Central memory CD4-positive, alpha-beta T cell (primary cell): ENCODE data around the gene RNF181.
A peak's percentile ranks its signal among the peaks of the same experiment; 100 is the strongest.
"Not testable (repeated sequence)": the region's sequence is repeated elsewhere in the genome, so short reads cannot be mapped to it uniquely, and the experiment has no call there.

Experiments used
- DNase-seq: peaks from one replicate; pipeline ENCODE4 v3.0.0; 2022

Gene RNF181

DNA sequence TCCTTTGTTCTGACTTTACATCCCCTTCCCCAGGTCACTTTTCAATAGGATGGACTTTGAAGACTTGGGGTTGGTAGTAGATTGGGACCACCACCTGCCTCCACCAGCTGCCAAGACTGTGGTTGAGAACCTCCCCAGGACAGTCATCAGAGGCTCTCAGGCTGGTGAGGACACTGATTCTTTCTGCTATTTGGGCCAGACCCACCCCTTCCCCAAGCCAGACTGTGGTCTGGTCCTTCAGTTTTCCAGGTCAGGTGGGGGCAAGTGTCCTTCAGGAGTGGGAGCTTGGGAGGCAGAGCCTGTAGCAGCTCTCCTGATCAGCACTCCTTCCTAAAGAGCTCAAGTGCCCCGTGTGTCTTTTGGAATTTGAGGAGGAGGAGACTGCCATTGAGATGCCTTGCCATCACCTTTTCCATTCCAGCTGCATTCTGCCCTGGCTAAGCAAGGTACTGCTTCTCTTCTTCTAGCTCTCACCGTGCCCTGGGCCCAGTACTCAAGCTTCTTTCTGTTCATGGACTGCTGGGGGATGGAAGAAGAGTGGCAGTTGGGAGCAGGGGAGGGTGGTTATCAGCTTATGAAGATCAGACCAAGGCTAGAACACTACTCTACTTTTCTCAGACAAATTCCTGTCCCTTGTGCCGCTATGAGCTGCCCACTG, 1.1 kb downstream of the RNF181 start:
- no peak for DNase-seq

DNA sequence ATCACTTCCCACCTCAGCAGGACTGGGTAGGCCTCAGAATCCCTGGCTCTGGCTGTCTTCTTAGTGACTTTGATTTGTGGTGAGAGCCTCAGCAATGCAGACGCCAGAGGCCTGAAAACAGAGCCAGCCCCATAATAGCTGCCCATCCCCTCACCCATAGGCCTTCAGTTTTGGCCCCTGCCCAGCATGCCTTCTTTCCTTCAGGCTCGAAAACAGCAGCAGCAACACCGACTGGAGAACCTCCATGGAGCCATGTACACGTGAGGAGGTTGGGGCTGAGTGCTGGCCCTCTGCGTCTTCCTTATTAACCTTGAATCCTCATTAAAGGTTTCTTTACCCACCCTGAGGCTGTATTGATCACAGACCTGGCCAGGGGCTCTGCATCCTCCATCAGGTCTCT, 1.7 kb downstream of the RNF181 start:
- no peak for DNase-seq

DNA sequence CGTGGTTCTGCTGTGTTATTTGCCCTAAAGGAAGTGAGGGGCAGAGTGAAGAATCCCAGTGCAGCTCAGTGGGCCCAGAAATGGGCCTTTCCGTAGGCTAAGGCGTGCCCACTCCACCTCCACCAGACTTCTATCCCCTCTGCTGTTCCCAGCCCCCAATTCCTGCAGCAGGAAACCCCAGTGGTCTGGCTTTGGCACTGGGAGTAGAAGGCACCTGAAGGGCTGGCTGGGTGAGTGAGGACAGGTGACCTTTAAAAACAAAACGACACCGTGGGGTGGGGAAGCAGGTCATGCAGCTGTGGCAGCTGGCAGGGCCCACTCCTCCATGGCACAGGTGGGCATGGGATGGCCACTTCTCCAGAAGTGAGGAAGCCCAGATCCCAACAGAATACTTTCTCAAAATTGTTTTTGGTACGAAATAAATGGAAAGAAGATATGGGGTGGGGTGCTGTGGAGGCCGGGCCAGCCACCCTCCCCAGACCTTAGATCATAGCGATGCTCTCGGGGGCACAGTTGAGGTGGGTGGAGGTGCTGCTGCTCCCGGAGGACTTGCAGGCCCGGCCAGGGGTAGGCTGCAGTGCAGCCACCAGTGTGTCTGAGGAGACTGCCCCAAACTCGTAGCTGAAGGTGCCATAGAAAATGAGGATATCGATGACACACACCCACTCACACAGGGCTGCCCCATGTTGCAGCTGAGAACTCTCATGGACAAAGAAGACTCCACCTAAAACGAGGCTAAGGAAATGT, 3.2 kb downstream of the RNF181 start:
- no peak for DNase-seq

DNA sequence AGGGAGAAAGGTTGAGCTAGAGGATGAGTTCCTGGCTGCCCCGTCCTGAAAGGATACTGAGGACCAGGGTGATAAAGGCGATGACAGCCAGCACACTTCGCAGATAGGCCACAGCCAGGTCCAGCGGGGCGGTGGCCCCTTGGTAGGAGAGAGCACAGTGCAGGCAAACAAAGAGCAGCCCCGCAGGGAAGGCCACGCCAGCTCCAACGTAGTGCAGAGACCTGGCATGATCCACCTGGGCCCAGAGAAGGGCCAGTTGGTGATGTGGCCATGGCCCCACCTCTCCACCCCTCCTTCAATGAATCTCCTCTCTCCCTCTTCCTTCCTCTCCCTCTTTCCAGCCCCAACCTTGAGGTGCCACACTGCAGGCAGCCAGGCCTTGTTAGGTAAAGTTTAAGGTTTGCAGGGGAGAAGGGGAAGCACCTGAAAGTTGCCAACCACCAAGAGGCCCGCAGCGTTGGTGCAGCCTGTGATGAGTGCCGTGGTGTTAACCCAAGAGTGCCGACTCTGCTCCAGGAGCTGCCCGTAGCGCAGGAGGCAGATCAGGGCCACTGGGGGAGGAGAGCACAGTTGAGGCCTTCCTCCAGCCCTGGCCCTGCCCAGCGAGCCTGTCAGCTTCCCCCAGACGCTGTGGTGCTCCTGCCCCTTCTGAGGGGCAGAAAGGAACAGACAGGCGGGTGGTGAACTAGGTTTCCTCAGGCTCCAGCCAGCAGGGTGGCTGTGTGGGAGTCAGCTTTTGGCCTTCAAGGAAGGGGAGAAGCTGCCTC, 4.1 kb downstream of the RNF181 start:
- DNase-seq = no peak

DNA sequence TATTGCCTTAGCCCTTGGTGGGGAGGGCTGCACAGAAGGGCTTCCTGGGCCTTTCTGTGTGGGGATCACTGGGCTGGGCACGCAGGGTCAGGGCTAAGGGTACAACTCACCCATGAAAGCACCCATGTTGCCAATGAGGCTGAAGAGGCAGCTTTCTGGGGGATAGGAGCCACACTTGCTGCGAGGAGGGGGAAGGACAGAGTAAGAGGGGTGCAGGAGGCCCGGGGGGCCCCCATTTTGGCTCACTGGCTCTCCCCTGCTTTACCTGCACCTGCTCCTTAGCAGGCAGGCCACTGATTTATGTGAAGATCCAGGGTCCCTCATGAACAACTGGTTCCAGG, 4.7 kb downstream of the RNF181 start:
- no peak for DNase-seq

DNA sequence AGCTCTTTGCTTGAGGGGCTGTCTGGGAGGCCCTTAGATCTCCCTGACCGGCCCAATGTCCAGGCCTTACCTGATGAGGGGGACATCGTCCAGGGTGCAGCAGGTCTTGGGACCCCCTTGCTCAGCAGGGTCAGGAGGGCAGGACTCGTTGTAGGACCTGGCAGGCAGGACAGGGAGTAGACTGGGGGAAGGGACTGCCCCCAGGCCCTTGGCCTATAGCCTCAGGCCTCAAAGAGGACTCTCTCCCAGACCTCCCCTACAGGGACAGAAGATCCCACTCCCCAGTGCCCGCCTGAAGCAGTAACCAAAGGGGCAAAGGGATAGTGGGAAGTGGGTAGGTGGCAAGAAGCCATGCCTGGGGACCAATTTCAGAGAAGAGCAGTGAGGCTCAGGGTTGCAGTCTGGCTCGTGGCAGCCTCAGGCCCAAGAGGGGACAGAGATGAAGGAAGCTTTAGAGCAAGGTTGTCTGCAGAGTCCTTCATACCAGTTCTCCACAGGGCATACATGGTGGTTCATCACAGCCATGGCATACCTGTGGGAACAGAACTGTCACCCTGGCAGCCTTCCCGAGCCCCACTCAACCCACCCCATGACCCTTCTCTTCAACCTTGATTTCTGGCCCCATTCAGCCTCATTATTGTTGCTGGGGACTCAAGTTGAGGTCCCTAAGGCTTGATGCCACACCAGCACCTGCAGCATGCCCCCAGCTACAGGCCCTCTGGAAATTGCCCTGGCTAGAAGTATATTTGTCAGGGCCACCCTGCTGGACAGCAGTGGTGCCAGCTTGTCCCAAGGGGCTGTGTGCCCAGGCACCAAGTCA, 5.6 kb downstream of the RNF181 start:
- DNase-seq = no peak

DNA sequence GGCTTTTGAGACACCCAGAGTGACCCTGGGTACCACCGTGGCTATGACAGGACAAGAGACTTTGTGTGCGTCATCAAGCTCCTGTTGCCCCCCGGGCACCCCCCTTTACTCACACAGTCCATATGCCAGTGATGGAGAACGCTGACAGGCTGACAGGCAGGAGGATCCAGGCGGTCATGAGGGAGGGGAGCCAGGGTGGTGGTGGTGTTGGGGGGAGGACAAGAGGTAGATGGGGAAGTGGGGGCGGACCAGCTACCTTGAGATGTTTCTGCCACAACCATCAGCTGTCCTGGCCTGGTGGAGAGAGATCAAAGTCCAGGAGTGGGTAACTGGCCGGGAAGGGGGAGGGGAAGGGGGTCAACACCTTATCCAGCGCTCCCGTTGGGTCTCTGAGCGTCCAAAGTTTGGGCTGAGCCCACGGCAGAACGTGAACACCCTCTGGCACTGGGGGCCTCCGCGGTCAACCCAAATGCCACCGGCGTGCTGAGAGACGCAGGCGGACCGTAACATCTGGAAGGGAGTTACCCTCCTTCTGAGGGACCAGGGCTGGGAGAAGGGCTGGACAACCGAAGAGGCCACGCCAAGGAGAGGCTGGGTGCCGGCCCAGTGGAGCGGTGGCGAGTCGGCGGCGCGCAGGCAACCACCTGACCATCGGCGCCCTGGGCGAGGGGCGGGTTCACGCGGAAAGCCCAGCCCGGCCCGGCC, 6.4 kb downstream of the RNF181 start:
- no peak for DNase-seq

DNA sequence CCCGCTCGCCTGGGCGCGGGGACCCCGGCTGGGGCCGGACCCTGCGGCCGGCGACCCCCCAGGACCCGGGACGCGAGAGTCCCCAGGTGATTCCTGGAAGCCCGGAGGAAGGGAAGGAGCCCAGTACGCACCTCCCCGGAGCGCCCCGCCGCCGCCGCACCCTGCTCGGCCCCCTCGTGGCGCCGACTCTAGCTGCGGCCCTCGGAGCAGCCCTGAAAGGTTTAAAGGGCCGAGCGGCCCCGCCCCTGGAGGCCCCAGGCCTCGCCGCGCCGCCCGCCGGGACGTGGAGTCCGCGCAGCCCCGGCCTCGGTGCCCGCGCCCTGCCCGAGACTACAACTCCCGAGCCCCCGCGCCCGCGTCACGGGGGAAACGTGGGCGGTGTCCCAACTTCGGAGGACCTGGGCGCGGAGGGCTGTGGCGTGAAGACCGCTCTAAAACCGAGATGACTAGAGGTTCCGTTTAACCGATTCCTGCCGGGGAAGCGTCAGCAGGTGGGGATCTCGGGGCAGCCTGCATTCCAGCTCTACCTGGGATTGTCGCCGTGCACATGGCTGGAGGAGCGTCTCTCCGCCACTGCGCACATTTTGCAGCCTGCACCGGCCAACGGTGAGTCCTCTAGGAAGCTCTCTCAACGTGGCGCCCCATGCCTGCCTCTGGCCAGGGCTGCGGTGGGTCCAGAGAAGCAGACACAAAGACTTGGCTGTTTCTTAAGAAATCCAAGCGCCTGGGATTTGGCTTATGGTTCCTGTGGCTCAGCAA, 7.1 kb downstream of the RNF181 start, which contains the start of gene TMEM150A:
TMEM150A (minus strand) TSS at position 223 of the 759 bp plus-strand sequence. CDS start 750 bp downstream, outside the sequence.
- peak; percentile 81 for DNase-seq

DNA sequence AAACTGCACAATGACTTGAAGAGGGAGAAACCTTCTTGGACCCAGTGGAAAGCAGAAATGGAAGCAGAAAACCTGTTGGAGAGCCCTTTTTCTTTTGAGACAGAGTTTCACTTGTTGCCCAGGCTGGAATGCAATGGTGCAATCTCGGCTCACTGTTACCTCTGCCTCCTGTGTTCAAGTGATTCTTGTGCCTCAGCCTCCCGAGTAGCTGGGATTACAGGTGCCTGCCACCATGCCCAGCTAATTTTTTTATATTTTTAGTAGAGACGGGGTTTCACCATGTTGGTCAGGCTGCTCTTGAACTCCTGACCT, 8.5 kb downstream of the RNF181 start:
- DNase-seq = not testable (repeated sequence)

DNA sequence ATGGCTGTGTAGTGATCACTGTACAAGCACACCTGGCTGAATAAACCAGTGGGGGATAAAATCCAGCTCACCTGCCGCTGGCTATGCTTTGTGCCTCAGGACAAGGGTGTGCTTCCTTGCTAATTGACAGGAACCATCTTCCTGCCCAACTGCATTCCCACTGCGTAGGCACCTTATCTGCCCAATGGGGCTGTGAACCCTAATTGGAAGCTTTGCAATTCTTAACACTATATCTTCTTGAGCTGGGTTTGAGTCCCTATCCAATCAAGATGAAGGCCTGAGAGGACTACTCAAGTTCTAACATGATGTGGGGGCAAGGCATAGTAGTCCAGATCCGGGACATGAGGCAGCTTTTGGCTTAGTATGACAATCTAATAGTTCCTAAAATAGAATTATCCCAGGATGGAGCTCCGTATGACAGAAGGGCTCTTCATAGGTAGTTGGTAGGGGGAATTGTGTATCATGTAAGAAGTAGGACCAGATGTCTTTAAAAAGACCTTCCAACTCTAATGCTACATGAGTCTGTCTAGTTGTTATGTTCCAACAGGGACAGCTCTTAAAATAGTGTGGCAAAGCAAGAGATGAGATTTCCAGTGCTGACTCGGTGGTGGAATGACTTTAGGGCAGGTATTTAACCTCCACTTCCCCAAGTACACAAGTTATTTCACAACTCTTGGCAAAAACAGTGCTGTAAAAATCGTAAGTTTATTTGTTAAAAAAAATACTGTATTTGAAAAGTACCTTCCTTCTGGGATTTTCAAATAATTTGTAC, 9.2 kb downstream of the RNF181 start:
- DNase-seq = no peak

DNA sequence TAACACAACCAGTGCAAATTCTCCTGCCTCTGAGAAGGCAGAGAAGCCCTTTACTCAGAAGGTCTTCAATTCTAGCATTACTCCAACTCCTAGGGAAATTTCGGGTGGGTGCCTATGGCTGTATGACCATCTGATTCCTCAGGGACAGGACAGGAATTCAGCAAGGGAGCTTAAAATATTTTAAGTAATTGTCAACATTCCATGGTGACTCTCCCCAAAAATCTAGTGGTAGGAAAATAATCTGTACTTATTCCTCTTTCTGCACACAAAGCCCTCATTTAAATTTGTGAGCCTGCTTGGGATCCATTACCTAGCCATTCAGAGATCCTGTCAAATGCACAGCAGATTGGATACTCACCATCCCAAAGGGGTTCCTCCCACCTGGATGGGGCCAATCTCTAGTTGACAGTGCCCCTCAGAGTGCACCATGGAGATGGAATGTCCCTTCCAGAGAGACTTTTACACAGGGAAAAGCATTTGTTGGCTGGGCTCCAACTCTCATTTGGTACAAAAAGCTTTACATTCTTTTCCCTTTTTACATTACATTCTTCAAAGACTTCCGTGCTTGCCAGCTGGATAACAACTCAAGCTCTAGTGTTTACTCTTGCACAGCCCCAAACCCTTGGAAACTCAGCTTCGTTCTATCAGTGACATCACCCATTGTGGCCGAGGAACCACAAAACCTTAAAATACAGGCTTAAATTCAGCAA, 10.0 kb downstream of the RNF181 start:
- no peak for DNase-seq

DNA sequence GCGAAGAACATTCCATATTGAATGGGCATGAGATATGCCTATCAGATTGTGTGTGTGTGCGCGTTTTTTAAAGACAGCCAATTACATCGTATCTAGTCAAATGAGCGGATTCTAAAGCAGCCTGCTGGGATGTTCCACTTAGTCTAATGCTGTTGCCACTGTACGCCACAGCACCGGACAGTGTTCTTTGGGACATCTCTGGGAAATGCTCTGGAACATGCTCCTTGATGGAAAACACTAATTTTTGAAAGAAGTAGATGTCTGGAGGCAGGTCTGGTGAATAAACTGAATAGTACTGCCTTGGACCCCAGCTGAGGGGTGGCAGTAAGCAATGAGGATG, 10.5 kb downstream of the RNF181 start:
- no peak for DNase-seq

DNA sequence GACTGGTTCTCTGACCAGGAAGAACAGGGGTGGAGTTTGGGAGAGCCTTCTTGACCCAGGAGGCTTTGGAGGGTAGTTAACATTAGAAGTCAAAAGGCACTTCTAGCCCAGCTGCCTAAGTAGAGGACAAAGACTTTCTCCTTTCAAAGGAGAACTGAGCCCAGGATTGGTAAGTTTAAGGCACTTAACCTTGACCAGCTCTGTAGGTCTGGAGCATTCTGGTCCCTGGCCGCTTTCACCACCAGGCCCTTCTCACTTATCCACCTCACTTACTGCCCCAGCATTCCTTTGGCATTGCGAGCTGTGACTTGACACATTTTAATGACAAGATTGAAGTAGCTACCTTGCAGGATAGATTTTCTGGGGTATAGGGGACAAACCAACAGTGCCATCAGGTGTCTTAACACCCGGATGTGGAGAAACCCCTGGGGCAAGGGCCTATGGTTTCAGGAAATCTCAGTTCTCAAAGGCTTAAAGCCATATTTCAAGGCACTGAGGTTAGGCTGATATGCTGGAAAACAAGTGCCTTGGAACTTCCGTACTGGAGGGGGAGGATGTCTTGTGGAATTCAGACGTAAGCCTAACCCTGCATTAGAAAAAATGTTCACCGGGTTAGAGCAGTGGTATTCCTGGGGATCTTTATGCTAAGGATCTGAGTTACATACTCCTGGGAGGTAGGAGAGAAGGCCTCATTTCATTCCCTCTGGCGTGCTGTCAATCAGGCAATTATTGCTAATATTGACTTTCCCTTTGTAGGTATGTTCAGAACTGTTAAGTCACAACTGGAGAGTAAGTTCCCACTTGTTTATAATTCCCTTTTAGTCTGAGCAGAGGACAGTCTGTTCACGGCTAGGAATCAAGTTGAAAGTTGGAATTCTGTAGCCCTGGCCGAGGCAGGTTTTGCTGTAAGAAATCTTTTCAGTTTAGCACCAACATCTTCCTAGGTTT, 12.0 kb downstream of the RNF181 start:
- no peak for DNase-seq

DNA sequence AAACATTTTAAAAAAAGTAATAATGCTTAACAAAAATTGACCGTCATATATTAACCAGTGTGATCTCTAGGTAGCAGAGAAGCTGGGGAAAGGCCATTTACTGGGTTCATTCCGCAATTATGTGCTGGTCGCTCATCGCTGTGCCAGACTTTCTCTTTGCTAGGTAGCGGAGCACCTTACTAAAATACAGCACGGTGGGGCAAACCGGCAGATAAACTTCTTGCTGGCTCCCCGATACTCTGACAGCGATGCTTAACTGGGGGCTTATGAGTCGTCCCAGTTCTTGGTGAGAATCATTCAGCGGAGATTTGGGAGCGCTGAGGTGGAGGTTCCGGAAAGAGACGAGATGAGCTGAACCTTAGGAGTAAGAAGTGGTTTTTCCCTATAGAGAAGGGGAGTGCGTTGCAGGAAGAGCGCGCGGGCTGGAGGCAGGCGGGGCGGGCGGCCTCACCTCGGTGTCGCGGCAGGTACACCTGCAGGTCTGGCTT, 15.7 kb downstream of the RNF181 start:
- no peak for DNase-seq

DNA sequence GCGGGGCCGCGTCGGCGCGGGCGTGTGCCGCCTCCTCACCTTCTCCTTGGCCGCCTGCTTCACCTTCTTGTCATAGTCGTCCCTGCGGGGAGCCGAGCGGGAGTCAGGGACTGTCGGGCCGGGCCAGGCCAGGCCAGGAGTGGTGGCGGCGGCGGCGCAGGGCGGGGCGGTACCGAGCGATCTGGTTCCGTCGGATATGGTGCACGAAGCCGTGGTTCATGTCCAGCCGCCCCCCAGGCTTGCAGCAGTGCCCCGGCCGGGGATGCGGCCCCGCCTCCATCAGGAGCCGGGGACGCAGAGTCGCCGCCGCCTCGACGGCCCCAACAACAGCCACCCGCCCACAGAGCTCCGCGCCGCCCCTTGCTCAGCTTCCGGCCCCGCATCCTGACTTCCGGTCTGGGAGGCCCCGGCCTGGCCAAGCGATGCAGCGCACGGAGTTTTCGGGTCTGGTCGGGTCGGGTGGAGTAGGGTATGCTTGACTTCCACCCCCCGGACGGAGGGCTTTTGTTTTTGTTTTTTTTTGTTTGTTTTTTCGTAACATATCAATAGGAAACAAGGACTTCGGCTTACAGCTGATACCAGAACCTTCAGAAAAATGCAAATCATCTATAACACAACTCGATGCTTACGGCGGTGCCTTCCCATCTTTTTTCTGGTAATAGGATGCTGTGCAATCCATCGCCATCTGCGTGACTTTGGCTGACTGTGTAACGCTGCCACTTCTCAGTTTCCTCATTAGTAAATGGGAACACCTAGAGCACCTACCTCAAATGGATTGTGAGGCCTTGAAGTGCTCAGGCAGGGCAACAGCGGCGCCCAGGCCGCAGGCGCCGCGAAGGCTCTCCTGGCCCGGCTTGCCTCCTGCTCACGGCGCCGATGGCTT, 16.4 kb downstream of the RNF181 start, which contains the start of gene C2orf68:
C2orf68 (minus strand) TSS at position 362 of the 883 bp plus-strand sequence; CDS start at position 280, 82 bp downstream.
- DNase-seq = peak; percentile 79

DNA sequence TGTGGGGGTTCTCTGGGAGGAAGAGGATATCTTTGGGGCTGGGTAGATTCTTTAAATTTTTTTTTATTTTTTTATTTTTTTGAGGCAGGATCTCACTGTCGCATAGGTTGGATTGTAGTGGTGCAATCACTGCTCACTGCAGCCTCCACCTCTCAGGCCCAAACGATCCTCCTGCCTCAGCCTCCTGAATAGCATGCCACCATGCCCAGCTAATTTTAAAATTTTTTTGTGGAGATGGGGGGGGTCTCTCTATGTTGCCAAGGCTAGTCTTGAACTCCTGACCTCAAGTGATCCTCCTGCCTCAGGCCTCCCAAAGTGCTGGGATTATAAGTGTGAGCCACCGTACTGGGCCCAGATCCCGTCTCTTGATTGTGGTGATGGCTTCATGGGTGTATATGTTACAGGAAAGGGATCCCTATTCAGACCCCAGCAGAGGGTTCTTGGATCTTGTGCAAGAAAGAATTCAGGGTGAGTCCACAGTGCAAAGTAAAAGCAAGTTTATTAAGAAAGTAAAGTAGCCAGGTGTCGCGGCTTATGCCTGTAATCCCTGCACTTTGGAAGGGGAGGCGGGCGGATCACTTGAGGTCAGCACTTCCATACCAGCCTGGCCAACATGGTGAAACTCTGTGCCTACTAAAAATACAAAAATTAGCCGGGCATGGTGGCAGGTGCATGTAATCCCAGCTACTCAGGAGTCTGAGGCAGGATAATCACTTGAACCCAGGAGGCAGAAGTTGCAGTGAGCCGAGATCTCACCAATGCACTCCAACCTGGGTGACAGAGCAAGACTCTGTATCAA, 18.4 kb downstream of the RNF181 start:
- DNase-seq = no peak

DNA sequence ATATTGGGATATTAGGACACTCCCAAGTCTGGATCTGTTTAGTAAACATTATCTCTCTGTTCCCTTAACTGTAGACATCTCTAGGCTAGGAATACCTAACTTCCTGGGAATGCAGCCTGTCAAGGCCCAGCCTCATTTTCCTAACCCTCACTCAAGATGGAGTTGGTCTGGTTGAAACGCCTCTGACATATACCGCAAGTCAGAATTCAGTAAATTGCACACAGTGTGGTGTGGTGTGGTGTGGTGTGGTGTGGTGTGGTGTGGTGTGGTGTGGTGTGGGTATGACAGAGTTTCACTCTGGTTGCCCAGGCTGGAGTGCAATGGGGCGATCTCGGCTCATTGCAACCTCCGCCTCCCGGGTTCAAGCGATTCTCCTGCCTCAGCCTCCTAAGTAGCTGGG, 19.2 kb downstream of the RNF181 start:
- DNase-seq = not testable (repeated sequence)
